ENCODE results near the gene ZFC3H1.

DNA sequence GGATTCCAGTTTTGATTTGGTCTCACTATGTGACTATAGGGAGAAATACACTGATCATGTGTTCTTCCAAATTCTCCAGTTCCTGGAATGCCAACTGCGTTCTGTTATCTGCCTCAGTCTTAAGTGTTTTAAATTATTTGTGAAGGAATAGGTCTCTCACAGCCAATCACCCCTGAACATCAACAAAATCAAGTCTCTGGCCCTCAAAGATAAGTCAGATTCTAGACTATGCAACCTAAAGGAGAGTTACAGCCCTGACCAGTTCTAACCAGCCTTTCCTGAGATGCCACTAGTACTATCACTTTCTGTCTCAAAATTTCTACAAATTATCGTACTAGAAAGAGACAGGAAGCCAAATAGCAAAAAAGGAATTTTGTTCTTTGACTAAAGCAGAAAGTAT is 22.3 kb downstream of the ZFC3H1 start:
- TF ChIP-seq MYC (IDR thresholded peaks at IDR 0.05; ENCODE audit: low read depth, low read length) (no peak), POLR2A (IDR thresholded peaks at IDR 0.05; ENCODE audit: extremely low read depth, insufficient read length) (no peak)
